H9 (cell line): ENCODE measurements around the gene RBMS3. TPM values are rescaled to one million over a fixed set of nuclear protein-coding genes. Genes with fewer than 3 reads are reported as not detected.

Experiments
- DNase-seq: peaks from one replicate; pipeline ENCODE4 v3.0.0-alpha.2; 2017
- H2AFZ ChIP-seq: one replicate; pipeline ENCODE4 v1.6.1; 2013; ENCODE audit warnings: mild to moderate bottlenecking, low read length, control low read depth, moderate library complexity
- H2AK5ac ChIP-seq: 2 replicates; pipeline ENCODE4 v1.6.1; 2013; ENCODE audit warnings: low read length, control low read depth, mixed read lengths; ENCODE audit not compliant: insufficient read length
- H2BK120ac ChIP-seq: one replicate; pipeline ENCODE4 v1.6.1; 2013; ENCODE audit warnings: low read depth, mild to moderate bottlenecking, low read length, control low read depth, inconsistent platforms; ENCODE audit not compliant: poor library complexity, severe bottlenecking
- H2BK12ac ChIP-seq: 2 replicates; pipeline ENCODE4 v1.6.1; 2013; ENCODE audit warnings: low read length, control low read depth, mixed read lengths, low read depth; ENCODE audit not compliant: insufficient read length
- H2BK15ac ChIP-seq: 2 replicates; pipeline ENCODE4 v1.6.1; 2013; ENCODE audit warnings: low read depth, low read length, control low read depth
- H2BK20ac ChIP-seq: one replicate; pipeline ENCODE4 v1.6.1; 2013; ENCODE audit warnings: low read depth, mild to moderate bottlenecking, low read length, control low read depth, inconsistent platforms; ENCODE audit not compliant: poor library complexity, severe bottlenecking
- H2BK5ac ChIP-seq: 2 replicates; pipeline ENCODE4 v1.6.1; 2013; ENCODE audit warnings: low read length, control low read depth, mixed read lengths; ENCODE audit not compliant: insufficient read length
- H3K14ac ChIP-seq: 2 replicates; pipeline ENCODE4 v1.6.1; 2013; ENCODE audit warnings: low read length, control low read depth; ENCODE audit not compliant: insufficient read depth
- H3K18ac ChIP-seq: 2 replicates; pipeline ENCODE4 v1.6.1; 2013; ENCODE audit warnings: low read depth, mild to moderate bottlenecking, mixed read lengths, low read length, control low read depth; ENCODE audit not compliant: insufficient read length
- H3K23ac ChIP-seq: 2 replicates; pipeline ENCODE4 v1.6.1; 2013; ENCODE audit warnings: low read length, control low read depth, mixed read lengths, low read depth; ENCODE audit not compliant: insufficient read length
- H3K23me2 ChIP-seq: 2 replicates; pipeline ENCODE4 v1.6.1; 2013; ENCODE audit warnings: low read depth, mild to moderate bottlenecking, mixed read lengths, low read length, control low read depth; ENCODE audit not compliant: insufficient read length, poor library complexity, severe bottlenecking
- H3K27ac ChIP-seq: 2 replicates; pipeline ENCODE4 v1.5.1; 2013; ENCODE audit warnings: low read length, control low read depth, mixed read lengths, low read depth; ENCODE audit not compliant: insufficient read length
- H3K27me3 ChIP-seq: 2 replicates; pipeline ENCODE4 v1.6.1; 2013; ENCODE audit warnings: low read length, control low read depth, inconsistent platforms; ENCODE audit not compliant: insufficient read depth
- H3K4ac ChIP-seq: 2 replicates; pipeline ENCODE4 v1.6.1; 2013; ENCODE audit warnings: low read depth, mild to moderate bottlenecking, control low read depth, inconsistent platforms, low read length, moderate library complexity
- H3K4me1 ChIP-seq: 2 replicates; pipeline ENCODE4 v1.6.1; 2013; ENCODE audit warnings: low read length, control low read depth, inconsistent platforms; ENCODE audit not compliant: insufficient read depth
- H3K4me2 ChIP-seq: 2 replicates; pipeline ENCODE4 v1.6.1; 2013; ENCODE audit warnings: low read length, control low read depth, mixed read lengths; ENCODE audit not compliant: insufficient read length, insufficient read depth
- H3K56ac ChIP-seq: 2 replicates; pipeline ENCODE4 v1.6.1; 2013; ENCODE audit warnings: low read depth, mild to moderate bottlenecking, mixed read lengths, low read length, control low read depth; ENCODE audit not compliant: insufficient read length
- H3K79me1 ChIP-seq: 2 replicates; pipeline ENCODE4 v1.6.1; 2013; ENCODE audit warnings: low read depth, mild to moderate bottlenecking, moderate library complexity, low read length, control low read depth, inconsistent platforms; ENCODE audit not compliant: insufficient read depth, poor library complexity, severe bottlenecking
- H3K79me2 ChIP-seq: 2 replicates; pipeline ENCODE4 v1.6.1; 2013; ENCODE audit warnings: low read length, control low read depth, inconsistent platforms; ENCODE audit not compliant: insufficient read depth
- H3K9ac ChIP-seq: 2 replicates; pipeline ENCODE4 v1.6.1; 2013; ENCODE audit warnings: low read length, control low read depth, mixed read lengths; ENCODE audit not compliant: insufficient read length; ENCODE audit errors: extremely low read depth
- H3K9me3 ChIP-seq: one replicate; pipeline ENCODE4 v1.6.1; 2013; ENCODE audit warnings: low read depth, low read length, inconsistent platforms; ENCODE audit not compliant: control insufficient read depth
- H3T11ph ChIP-seq: one replicate; pipeline ENCODE4 v1.6.1; 2013; ENCODE audit warnings: mild to moderate bottlenecking, low read length, control low read depth, inconsistent platforms
- H4K20me1 ChIP-seq: one replicate; pipeline ENCODE4 v1.6.1; 2013; ENCODE audit not compliant: control insufficient read depth, insufficient read length, insufficient read depth
- H4K5ac ChIP-seq: 2 replicates; pipeline ENCODE4 v1.6.1; 2013; ENCODE audit warnings: low read depth, mild to moderate bottlenecking, mixed read lengths, low read length, control low read depth; ENCODE audit not compliant: insufficient read length
- H4K8ac ChIP-seq: replicated peaks from 2 replicates; pipeline ENCODE4 v1.6.1; 2013; ENCODE audit warnings: low read length, control low read depth, mixed read lengths, low read depth; ENCODE audit not compliant: insufficient read length
- H4K91ac ChIP-seq: 2 replicates; pipeline ENCODE4 v1.6.1; 2013; ENCODE audit warnings: low read depth, mild to moderate bottlenecking, moderate library complexity, mixed read lengths, low read length, control low read depth; ENCODE audit not compliant: insufficient read length
- H3K27ac Mint-ChIP-seq, 3 experiments: 2 replicates in 2 of 3; 3 replicates in 1 of 3; pipeline ENCODE4 v1.8.0; 2020 to 2021; ENCODE audit warnings: mixed read lengths in 3 of 3, mild to moderate bottlenecking in 1 of 3, moderate library complexity in 1 of 3
- H3K27me3 Mint-ChIP-seq: 2 replicates; pipeline ENCODE4 v1.8.0; 2021; ENCODE audit warnings: low read depth, mild to moderate bottlenecking, moderate library complexity, mixed read lengths
- H3K36me3 Mint-ChIP-seq, 3 experiments: 2 replicates in 2 of 3; 3 replicates in 1 of 3; pipeline ENCODE4 v1.8.0; 2020 to 2021; ENCODE audit warnings: low read depth in 3 of 3, mixed read lengths in 3 of 3; ENCODE audit not compliant: insufficient read depth in 1 of 3
- H3K4me1 Mint-ChIP-seq, 2 experiments: 2 replicates each; pipeline ENCODE4 v1.8.0; 2020; ENCODE audit warnings: mixed read lengths in 2 of 2
- H3K4me3 Mint-ChIP-seq, 2 experiments: 2 replicates in 1 of 2; 3 replicates in 1 of 2; pipeline ENCODE4 v1.8.0; 2020 to 2021; ENCODE audit warnings: mild to moderate bottlenecking in 2 of 2, mixed read lengths in 2 of 2, moderate library complexity in 1 of 2
- H3K9me3 Mint-ChIP-seq, 2 experiments: 2 replicates in 1 of 2; 3 replicates in 1 of 2; pipeline ENCODE4 v1.8.0; 2020; ENCODE audit warnings: mild to moderate bottlenecking in 2 of 2, mixed read lengths in 2 of 2, moderate library complexity in 1 of 2
- CTCF ChIP-seq: fragments of 200-600 bp; sonication (generic); conservative IDR thresholded peaks from 3 replicates; pipeline ENCODE4 v1.8.0; 2021; ENCODE audit warnings: antibody characterized with exemption, mild to moderate bottlenecking
- WGBS: extraction: QIAGEN DNeasy Blood & Tissue Kit; methylation state at CpG from one replicate; pipeline ENCODE4 v1.1.7; 2013; ENCODE audit warnings: missing lambda C conversion rate, low lambda C conversion rate, mixed read lengths; ENCODE audit not compliant: insufficient read length; ENCODE audit errors: extremely low coverage; 5-methylcytosine and 5-hydroxymethylcytosine counted together
- total RNA-seq: library from RNA; stranded (reverse); gene quantifications from 2 replicates; pipeline ENCODE4 v1.2.1, GENCODE V29; 2021

RBMS3 gene
- total RNA-seq, 1 experiment from 2014 or later, result 8.1 TPM

DNA sequence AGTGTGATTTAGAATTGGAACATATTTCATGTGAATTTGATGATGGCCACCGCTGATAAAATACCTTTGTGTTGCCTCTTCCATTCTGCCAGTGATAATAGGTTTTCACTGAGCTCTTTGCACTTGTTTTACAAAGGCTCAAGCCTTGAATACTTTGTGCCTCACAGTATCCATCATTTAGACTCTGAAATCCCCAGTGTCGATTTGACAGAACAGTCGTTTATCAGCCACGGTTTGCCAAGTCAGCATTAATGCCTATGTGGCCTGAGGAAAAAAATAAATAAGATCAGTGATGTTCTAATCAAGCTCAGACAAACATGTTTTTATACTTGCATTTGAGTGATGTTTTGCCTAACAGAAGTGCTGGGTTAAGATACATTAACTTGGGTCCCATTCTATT, 399.1 kb downstream of the RBMS3 start:
- no peak overlapping the region for H3K4me2 ChIP-seq
- no peak overlapping the region for H3K23ac ChIP-seq
- no peak overlapping the region for H2AFZ ChIP-seq
- H3K18ac ChIP-seq, result no peak overlapping the region
- H3K36me3 Mint-ChIP-seq, result peaks cover 0 to 8% (median 0%) of the 10 kb centered on the region in 3 experiments; a peak in 2 of 7 replicates
- no peak overlapping the region for H3K9ac ChIP-seq
- no peak overlapping the region for H3K27ac ChIP-seq
- no peak overlapping the region for H4K91ac ChIP-seq
- H3K56ac ChIP-seq, result no peak overlapping the region
- H3K9me3 Mint-ChIP-seq, result peaks cover 8 to 10% of the 10 kb centered on the region in 2 experiments; a peak in 3 of 5 replicates
- H4K20me1 ChIP-seq, result no peaks in the 10 kb centered on the region
- H3T11ph ChIP-seq, result no peak overlapping the region
- no peaks in the 10 kb centered on the region; the same call in 1 of the 2 replicates for H3K4me1 ChIP-seq
- no peak overlapping the region for H3K4me3 Mint-ChIP-seq
- H2BK15ac ChIP-seq, result no peak overlapping the region
- H3K4ac ChIP-seq, result no peak overlapping the region
- no peak for DNase-seq
- H3K79me2 ChIP-seq, result no peaks in the 10 kb centered on the region
- no peak overlapping the region for H2AK5ac ChIP-seq
- no peak overlapping the region for H3K14ac ChIP-seq
- no peaks in the 10 kb centered on the region for H3K23me2 ChIP-seq
- no peak overlapping the region for H4K8ac ChIP-seq
- H3K9me3 ChIP-seq, result no peaks in the 10 kb centered on the region
- no peaks in the 10 kb centered on the region for H3K27me3 Mint-ChIP-seq
- H2BK5ac ChIP-seq, result no peak overlapping the region
- H3K27me3 ChIP-seq, result no peaks in the 10 kb centered on the region
- H3K79me1 ChIP-seq, result no peaks in the 10 kb centered on the region
- no peak overlapping the region for H2BK12ac ChIP-seq
- no peak overlapping the region for H4K5ac ChIP-seq
- peaks cover 0 to 3% of the 10 kb centered on the region in 2 experiments; a peak in 1 of 4 replicates for H3K4me1 Mint-ChIP-seq
- no CpG with 5 or more reads among the region's 4 CpGs for WGBS
- no peak for TF ChIP-seq CTCF
- no peak overlapping the region for H2BK120ac ChIP-seq
- H3K27ac Mint-ChIP-seq, result no peak overlapping the region
- H2BK20ac ChIP-seq, result no peak overlapping the region
